ENCODE measurements around the gene FAAH2. TPM values are rescaled to one million over a fixed set of nuclear protein-coding genes. Genes with fewer than 3 reads are reported as not detected.
"Not testable (repeated sequence)": the region's sequence is repeated elsewhere in the genome, so short reads cannot be mapped to it uniquely, and the experiment has no call there.

FAAH2 gene
- total RNA-seq, 1 donor from 2014 or later: 2.7 TPM

GRCh38 chrX:57313583-57314215 lies 27.2 kb downstream of the FAAH2 start:
- Mint-ChIP-seq H3K27me3 (ENCODE audit: low read depth) (no peaks in the 10 kb centered on the region), H3K4me3 (ENCODE audit: low read depth) (no peak overlapping the region), H3K9me3 (peaks cover 30% of the 10 kb centered on the region), H3K27ac (no peak overlapping the region), H3K4me1 (ENCODE audit: low read depth) (peaks cover 14% of the 10 kb centered on the region), H3K36me3 (ENCODE audit: low read depth) (peaks cover 44% of the 10 kb centered on the region)
- no peak for DNase-seq (ENCODE audit: low spot score)
- intact Hi-C loops (cut with micrococcal nuclease): no loop called here

- H3K27me3 Mint-ChIP-seq (ENCODE audit: low read depth): no peaks in the 10 kb centered on the region
- peaks cover 7% of the 10 kb centered on the region for H3K36me3 Mint-ChIP-seq (ENCODE audit: low read depth)
- intact Hi-C loops (cut with micrococcal nuclease): no loop called here
- no peak overlapping the region for H3K27ac Mint-ChIP-seq
- no peaks in the 10 kb centered on the region for H3K9me3 Mint-ChIP-seq
- no peaks in the 10 kb centered on the region for H3K4me1 Mint-ChIP-seq (ENCODE audit: low read depth)
- DNase-seq (ENCODE audit: low spot score): no peak
- no peak overlapping the region for H3K4me3 Mint-ChIP-seq (ENCODE audit: low read depth)
Observed at GRCh38 chrX:57329008-57329407, 42.5 kb downstream of the FAAH2 start.

- H3K4me3 Mint-ChIP-seq (ENCODE audit: low read depth); DNase-seq (ENCODE audit: low spot score); H3K36me3 Mint-ChIP-seq (ENCODE audit: low read depth); H3K27ac Mint-ChIP-seq; H3K27me3 Mint-ChIP-seq (ENCODE audit: low read depth); intact Hi-C loops (cut with micrococcal nuclease); H3K4me1 Mint-ChIP-seq (ENCODE audit: low read depth); H3K9me3 Mint-ChIP-seq: not testable (repeated sequence)
Observed at GRCh38 chrX:57335790-57336189, 49.3 kb downstream of the FAAH2 start.

- intact Hi-C loops (cut with micrococcal nuclease): no loop called here
- Mint-ChIP-seq H3K9me3 (peaks cover 12% of the 10 kb centered on the region), H3K4me1 (ENCODE audit: low read depth) (peaks cover 2% of the 10 kb centered on the region), H3K36me3 (ENCODE audit: low read depth) (peaks cover 4% of the 10 kb centered on the region), H3K27ac (no peak overlapping the region), H3K27me3 (ENCODE audit: low read depth) (no peaks in the 10 kb centered on the region), H3K4me3 (ENCODE audit: low read depth) (no peak overlapping the region)
- DNase-seq (ENCODE audit: low spot score): no peak
Observed at GRCh38 chrX:57353472-57354132, 67.1 kb downstream of the FAAH2 start.

GRCh38 chrX:57364145-57364544 lies 77.6 kb downstream of the FAAH2 start:
- H3K4me1 Mint-ChIP-seq (ENCODE audit: low read depth): peaks cover 11% of the 10 kb centered on the region
- no peaks in the 10 kb centered on the region for H3K27me3 Mint-ChIP-seq (ENCODE audit: low read depth)
- H3K36me3 Mint-ChIP-seq (ENCODE audit: low read depth): no peaks in the 10 kb centered on the region
- no peaks in the 10 kb centered on the region for H3K9me3 Mint-ChIP-seq
- H3K27ac Mint-ChIP-seq: no peak overlapping the region
- DNase-seq (ENCODE audit: low spot score): no peak
- no peak overlapping the region for H3K4me3 Mint-ChIP-seq (ENCODE audit: low read depth)
- intact Hi-C loops (cut with micrococcal nuclease): no loop called here

- intact Hi-C loops (cut with micrococcal nuclease): no loop called here
Observed at GRCh38 chrX:57366430-57366829, 79.9 kb downstream of the FAAH2 start.

GRCh38 chrX:57367649-57368048 lies 81.1 kb downstream of the FAAH2 start:
- intact Hi-C loops (cut with micrococcal nuclease): no loop called here
- H3K9me3 Mint-ChIP-seq: no peaks in the 10 kb centered on the region
- DNase-seq (ENCODE audit: low spot score): no peak

More at GRCh38 chrX:57366430-57366829, 79.9 kb downstream of the FAAH2 start:
- Mint-ChIP-seq H3K9me3 (no peaks in the 10 kb centered on the region), H3K4me3 (ENCODE audit: low read depth) (no peak overlapping the region), H3K27me3 (ENCODE audit: low read depth) (no peaks in the 10 kb centered on the region), H3K27ac (no peak overlapping the region), H3K4me1 (ENCODE audit: low read depth) (peaks cover 11% of the 10 kb centered on the region), H3K36me3 (ENCODE audit: low read depth) (no peaks in the 10 kb centered on the region)
- DNase-seq (ENCODE audit: low spot score): no peak

GRCh38 chrX:57368158-57368557 lies 81.7 kb downstream of the FAAH2 start:
- Mint-ChIP-seq H3K4me3 (ENCODE audit: low read depth) (no peak overlapping the region), H3K36me3 (ENCODE audit: low read depth) (no peaks in the 10 kb centered on the region), H3K4me1 (ENCODE audit: low read depth) (peaks cover 11% of the 10 kb centered on the region), H3K27me3 (ENCODE audit: low read depth) (no peaks in the 10 kb centered on the region), H3K27ac (no peak overlapping the region), H3K9me3 (no peaks in the 10 kb centered on the region)
- intact Hi-C loops (cut with micrococcal nuclease): no loop called here
- no peak for DNase-seq (ENCODE audit: low spot score)

More at GRCh38 chrX:57367649-57368048, 81.1 kb downstream of the FAAH2 start:
- H3K27me3 Mint-ChIP-seq (ENCODE audit: low read depth): no peaks in the 10 kb centered on the region
- no peak overlapping the region for H3K27ac Mint-ChIP-seq
- H3K36me3 Mint-ChIP-seq (ENCODE audit: low read depth): no peaks in the 10 kb centered on the region
- H3K4me3 Mint-ChIP-seq (ENCODE audit: low read depth): no peak overlapping the region
- H3K4me1 Mint-ChIP-seq (ENCODE audit: low read depth): peaks cover 11% of the 10 kb centered on the region

GRCh38 chrX:57379296-57379695 lies 92.8 kb downstream of the FAAH2 start:
- Mint-ChIP-seq H3K36me3 (ENCODE audit: low read depth) (peaks cover 11% of the 10 kb centered on the region), H3K4me1 (ENCODE audit: low read depth) (peaks cover 15% of the 10 kb centered on the region), H3K9me3 (no peaks in the 10 kb centered on the region), H3K27ac (peak overlapping the region; percentile 76), H3K4me3 (ENCODE audit: low read depth) (no peak overlapping the region), H3K27me3 (ENCODE audit: low read depth) (no peaks in the 10 kb centered on the region)
- intact Hi-C loops (cut with micrococcal nuclease): loop anchor here (1.0 kb wide), 1 partner anchor 94 kb away; no protein-coding TSS in a partner anchor
- no peak for DNase-seq (ENCODE audit: low spot score)

GRCh38 chrX:57380026-57380796 lies 93.7 kb downstream of the FAAH2 start:
- Mint-ChIP-seq H3K27ac (peak overlapping the region; percentile 81), H3K9me3 (no peaks in the 10 kb centered on the region), H3K4me3 (ENCODE audit: low read depth) (no peak overlapping the region), H3K4me1 (ENCODE audit: low read depth) (peaks cover 15% of the 10 kb centered on the region), H3K27me3 (ENCODE audit: low read depth) (no peaks in the 10 kb centered on the region), H3K36me3 (ENCODE audit: low read depth) (peaks cover 11% of the 10 kb centered on the region)
- no peak for DNase-seq (ENCODE audit: low spot score)
- intact Hi-C loops (cut with micrococcal nuclease): loop anchor here (10.0 kb wide), 1 partner anchor 215 kb away; the partner anchor contains the start of gene ZXDB

- H3K9me3 Mint-ChIP-seq; H3K4me1 Mint-ChIP-seq (ENCODE audit: low read depth); H3K4me3 Mint-ChIP-seq (ENCODE audit: low read depth); H3K27me3 Mint-ChIP-seq (ENCODE audit: low read depth); DNase-seq (ENCODE audit: low spot score); intact Hi-C loops (cut with micrococcal nuclease); H3K36me3 Mint-ChIP-seq (ENCODE audit: low read depth); H3K27ac Mint-ChIP-seq: not testable (repeated sequence)
Observed at GRCh38 chrX:57394162-57394561, 107.7 kb downstream of the FAAH2 start.

GRCh38 chrX:57403191-57403590 lies 116.7 kb downstream of the FAAH2 start:
- intact Hi-C loops (cut with micrococcal nuclease); H3K4me1 Mint-ChIP-seq (ENCODE audit: low read depth); H3K4me3 Mint-ChIP-seq (ENCODE audit: low read depth); H3K9me3 Mint-ChIP-seq; H3K27me3 Mint-ChIP-seq (ENCODE audit: low read depth); H3K36me3 Mint-ChIP-seq (ENCODE audit: low read depth); DNase-seq (ENCODE audit: low spot score); H3K27ac Mint-ChIP-seq: not testable (repeated sequence)

- H3K4me3 Mint-ChIP-seq (ENCODE audit: low read depth): no peak overlapping the region
- intact Hi-C loops (cut with micrococcal nuclease): no loop called here
- no peaks in the 10 kb centered on the region for H3K36me3 Mint-ChIP-seq (ENCODE audit: low read depth)
- H3K4me1 Mint-ChIP-seq (ENCODE audit: low read depth): no peaks in the 10 kb centered on the region
- H3K9me3 Mint-ChIP-seq: peaks cover 9% of the 10 kb centered on the region
- DNase-seq (ENCODE audit: low spot score): no peak
- no peaks in the 10 kb centered on the region for H3K27me3 Mint-ChIP-seq (ENCODE audit: low read depth)
- H3K27ac Mint-ChIP-seq: no peak overlapping the region
Observed at GRCh38 chrX:57406149-57406548, 119.6 kb downstream of the FAAH2 start.

Measured in activated T-helper 2 cell treated with anti-CD3 and anti-CD28 coated beads, Interferon-gamma antibody, Interleukin-2, Interleukin-4, amounts not matched to agents 10 μg/mL and 5 μg/mL and 100 μg/mL, durations not matched to agents 14 hours and 24 hours and 36 hours (primary cell).